HUES6 (cell line): ENCODE data around the gene TBX20.
A peak's percentile ranks its signal among the peaks of the same experiment; 100 is the strongest.
"Not testable (repeated sequence)": the region's sequence is repeated elsewhere in the genome, so short reads cannot be mapped to it uniquely, and the experiment has no call there.

Source experiments
- H3K27ac ChIP-seq: 2 replicates; pipeline ENCODE4 v1.7.0; 2013; ENCODE audit warnings: low read depth, mild to moderate bottlenecking, low read length, inconsistent platforms
- H3K27me3 ChIP-seq: 2 replicates; pipeline ENCODE4 v1.6.1; 2013; ENCODE audit warnings: low read length; ENCODE audit not compliant: control insufficient read depth, insufficient read depth
- H3K36me3 ChIP-seq: 2 replicates; pipeline ENCODE4 v1.6.1; 2013; ENCODE audit warnings: low read length; ENCODE audit not compliant: control insufficient read depth, insufficient read depth
- H3K4me1 ChIP-seq: 2 replicates; pipeline ENCODE4 v1.6.1; 2013; ENCODE audit warnings: low read length; ENCODE audit not compliant: control insufficient read depth, insufficient read depth
- H3K4me3 ChIP-seq: 2 replicates; pipeline ENCODE4 v1.5.1; 2013; ENCODE audit warnings: low read depth, low read length
- H3K9ac ChIP-seq: one replicate; pipeline ENCODE4 v1.6.1; 2013; ENCODE audit warnings: mild to moderate bottlenecking, low read length
- H3K9me3 ChIP-seq: 2 replicates; pipeline ENCODE4 v1.6.1; 2013; ENCODE audit warnings: low read depth, low read length; ENCODE audit not compliant: control insufficient read depth, insufficient read depth

TBX20 gene

DNA sequence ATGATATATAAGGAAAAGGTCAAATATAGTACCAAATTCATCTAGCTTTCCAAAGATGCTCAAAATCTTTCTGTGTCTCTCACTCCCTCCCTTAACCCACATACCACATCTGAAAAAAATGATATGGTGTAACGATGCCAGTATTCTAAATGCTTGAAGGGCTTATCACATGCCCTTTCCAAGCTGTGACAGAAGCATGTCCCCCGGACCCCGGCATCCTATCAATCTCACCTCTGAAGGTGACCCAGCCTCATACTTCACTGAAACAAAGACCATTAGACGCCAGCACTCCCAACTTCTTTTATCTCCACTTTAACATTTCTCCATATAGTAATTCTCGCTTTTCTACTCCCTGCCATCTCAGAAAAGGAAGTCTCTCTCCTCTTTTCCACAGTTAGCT is 68.9 kb downstream of the TBX20 start:
- not testable (repeated sequence) for H3K27ac ChIP-seq, H3K9me3 ChIP-seq, H3K36me3 ChIP-seq, H3K9ac ChIP-seq, H3K4me1 ChIP-seq
- peak overlapping the region; percentile 67; the same call in 1 of the 2 replicates for H3K4me3 ChIP-seq
- peaks cover 39% of the 10 kb centered on the region for H3K27me3 ChIP-seq

DNA sequence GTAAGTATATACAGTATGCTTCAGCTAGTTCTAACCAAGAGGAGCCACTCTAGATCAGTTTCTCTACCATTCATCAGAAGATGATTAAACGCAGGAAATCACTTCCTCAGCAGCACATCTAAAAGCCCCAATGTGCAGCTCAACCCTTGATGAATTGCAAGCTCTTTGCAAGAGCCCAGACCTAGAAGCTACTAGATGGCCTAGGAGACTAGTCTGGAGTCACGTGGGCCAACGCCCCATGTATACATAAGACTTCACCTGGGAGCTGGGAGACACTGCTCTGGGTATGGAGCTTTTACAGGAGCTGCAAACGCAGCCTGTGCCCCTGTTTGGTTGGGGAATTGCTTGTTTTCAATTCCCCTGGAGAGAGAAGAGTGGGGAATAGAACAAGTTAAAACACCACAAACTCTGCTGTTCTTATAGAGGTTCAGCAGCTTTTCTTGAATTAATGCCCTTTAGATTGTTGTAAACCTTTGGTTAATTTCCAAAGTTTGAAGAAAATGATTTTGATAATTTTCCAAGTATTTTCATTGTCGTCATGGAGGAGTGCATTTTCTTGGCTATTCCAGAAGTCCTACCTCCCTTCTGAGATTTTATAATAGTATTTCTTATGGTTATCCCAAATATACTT is 69.9 kb downstream of the TBX20 start:
- H3K4me1 ChIP-seq, H3K36me3 ChIP-seq, H3K9me3 ChIP-seq, H3K9ac ChIP-seq, H3K27ac ChIP-seq, H3K4me3 ChIP-seq: not testable (repeated sequence)
- peaks cover 39% of the 10 kb centered on the region for H3K27me3 ChIP-seq

DNA sequence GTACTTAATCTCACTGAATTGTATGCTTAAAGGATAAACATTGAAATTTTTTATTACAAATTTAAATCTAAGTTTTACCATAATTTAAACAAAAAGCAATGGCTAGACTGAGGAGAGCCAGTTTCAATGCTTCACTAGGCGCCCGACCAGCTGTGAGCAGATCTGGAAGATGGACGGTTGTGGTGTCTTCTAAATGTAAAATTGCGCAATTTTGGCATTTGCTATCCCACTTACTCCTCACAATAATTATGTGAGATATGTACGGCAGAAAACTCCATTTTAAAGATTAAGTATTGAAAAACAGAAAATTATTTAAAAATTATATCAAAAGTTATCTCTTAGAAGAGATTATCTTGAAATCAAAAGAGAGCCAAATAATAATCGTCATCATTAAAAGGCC is 73.2 kb downstream of the TBX20 start:
- H3K4me3 ChIP-seq, H3K4me1 ChIP-seq, H3K9me3 ChIP-seq, H3K9ac ChIP-seq, H3K36me3 ChIP-seq, H3K27ac ChIP-seq: not testable (repeated sequence)
- peaks cover 13% of the 10 kb centered on the region for H3K27me3 ChIP-seq

DNA sequence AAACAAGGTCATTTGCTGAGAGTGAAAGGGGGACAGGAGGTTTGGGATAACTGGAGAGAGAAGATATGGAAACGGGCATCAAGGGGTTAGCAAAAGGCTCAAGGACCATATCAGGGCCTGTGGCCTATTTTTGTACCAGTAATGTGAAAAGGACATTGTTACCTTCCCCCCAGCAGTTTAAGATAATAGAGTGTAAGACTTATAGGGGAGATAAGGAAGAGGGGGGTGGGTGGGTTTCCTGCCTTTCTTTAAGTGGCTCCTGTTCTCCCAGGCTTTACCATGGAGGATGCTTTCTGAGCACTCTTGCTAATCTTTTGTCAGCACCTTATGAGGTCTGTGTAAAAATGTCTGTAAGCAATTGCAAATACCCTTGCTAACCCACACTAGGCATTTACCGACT is 80.7 kb downstream of the TBX20 start:
- not testable (repeated sequence) for H3K4me1 ChIP-seq, H3K27ac ChIP-seq, H3K9me3 ChIP-seq, H3K36me3 ChIP-seq, H3K27me3 ChIP-seq, H3K9ac ChIP-seq, H3K4me3 ChIP-seq

DNA sequence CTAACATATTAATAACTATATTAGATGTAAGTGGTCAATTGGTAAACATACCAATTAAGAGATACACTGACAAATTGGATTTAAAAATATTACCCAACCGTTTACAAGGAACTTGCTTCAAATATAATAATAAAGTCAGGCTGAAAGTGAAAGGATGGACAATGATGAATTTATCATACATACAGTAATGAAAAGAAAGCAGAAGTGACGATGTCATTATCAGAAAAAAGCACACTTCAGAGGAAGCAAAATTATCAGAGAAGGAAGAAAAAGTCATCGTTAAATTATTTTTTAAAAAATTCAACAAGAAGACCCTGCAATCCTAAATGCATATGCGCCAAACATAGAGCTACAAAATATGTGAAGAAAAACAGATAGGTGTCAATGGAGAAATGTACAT is 81.8 kb downstream of the TBX20 start:
- H3K9me3 ChIP-seq, H3K4me1 ChIP-seq, H3K27ac ChIP-seq, H3K9ac ChIP-seq, H3K27me3 ChIP-seq, H3K36me3 ChIP-seq, H3K4me3 ChIP-seq: not testable (repeated sequence)

DNA sequence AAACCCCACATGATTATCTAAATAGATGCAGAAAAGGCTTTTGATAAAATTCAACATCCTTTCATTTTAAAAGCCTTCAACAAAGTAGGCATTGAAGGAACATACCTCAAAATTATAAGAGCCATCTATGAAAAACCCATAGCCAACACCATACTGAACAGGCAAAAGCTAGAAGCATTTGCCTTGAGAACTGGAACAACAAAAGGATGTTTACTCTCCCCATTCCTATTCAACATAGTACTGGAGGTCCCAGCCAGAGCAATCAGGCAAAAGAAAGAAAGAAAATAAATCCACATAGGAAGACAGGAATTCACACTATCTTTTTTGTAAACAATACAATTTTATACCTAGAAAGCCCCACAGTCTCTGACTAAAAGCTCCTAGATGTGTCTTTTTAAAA is 86.2 kb downstream of the TBX20 start:
- not testable (repeated sequence) for H3K27me3 ChIP-seq, H3K9ac ChIP-seq, H3K4me1 ChIP-seq, H3K27ac ChIP-seq, H3K36me3 ChIP-seq, H3K9me3 ChIP-seq, H3K4me3 ChIP-seq

DNA sequence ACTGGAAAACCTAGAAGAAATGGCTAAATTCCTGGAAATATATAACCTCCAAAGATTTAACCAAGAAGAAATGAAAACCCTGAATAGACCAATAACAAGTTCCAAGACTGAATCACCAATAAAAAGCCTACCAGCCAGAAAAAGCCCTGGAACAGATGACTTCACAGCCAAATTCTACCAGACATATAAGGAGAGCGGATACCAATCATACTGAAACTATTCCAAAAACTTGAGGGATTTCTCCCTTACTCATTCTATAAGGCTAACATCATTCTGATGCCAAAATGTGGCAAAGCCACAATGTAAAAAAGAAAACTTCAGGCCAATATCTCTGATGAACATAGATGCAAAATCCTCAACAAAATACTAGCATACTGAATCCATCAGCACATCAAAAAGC is 86.7 kb downstream of the TBX20 start:
- not testable (repeated sequence) for H3K4me1 ChIP-seq, H3K9me3 ChIP-seq, H3K4me3 ChIP-seq, H3K36me3 ChIP-seq, H3K9ac ChIP-seq, H3K27me3 ChIP-seq, H3K27ac ChIP-seq

DNA sequence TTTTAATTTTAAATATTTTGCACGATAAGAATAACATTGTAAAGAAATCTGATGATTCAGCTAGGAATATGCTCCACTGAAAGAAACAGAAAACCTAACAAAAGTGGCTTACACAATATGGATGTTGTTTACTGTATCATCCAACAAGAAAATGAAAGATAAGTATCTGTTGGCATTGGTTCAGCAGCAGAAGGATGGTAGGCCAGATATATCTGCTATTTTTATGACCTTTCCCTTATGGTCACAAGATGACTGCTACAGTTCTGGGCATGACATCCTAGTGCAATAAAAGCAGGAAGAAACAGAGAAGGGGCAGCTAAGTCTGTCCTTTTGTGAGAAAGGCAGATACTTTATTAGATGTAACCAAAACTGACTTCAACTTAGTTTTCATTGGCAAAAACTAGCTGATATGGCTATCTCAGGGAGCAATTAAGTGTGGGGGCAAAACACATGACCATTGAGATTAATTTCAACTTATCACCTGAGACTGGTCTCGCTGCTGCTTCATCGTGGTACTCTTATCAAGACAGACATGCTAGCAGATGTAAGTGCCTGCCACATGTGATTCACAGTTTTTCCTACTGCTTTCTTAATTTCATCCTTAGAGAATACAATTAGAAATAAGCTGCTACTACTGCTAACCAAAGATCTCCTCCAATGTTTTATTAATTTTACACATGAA is 92.7 kb downstream of the TBX20 start:
- H3K36me3 ChIP-seq, H3K9me3 ChIP-seq, H3K9ac ChIP-seq, H3K27me3 ChIP-seq, H3K27ac ChIP-seq, H3K4me1 ChIP-seq, H3K4me3 ChIP-seq: not testable (repeated sequence)
